GM21526 (cell line): Measurements from ENCODE around the gene PPP2R3B.
A peak's percentile ranks its signal among the peaks of the same experiment; 100 is the strongest.
"Not testable (repeated sequence)": the region's sequence is repeated elsewhere in the genome, so short reads cannot be mapped to it uniquely, and the experiment has no call there.

Experiments
- ATAC-seq: cut with Tn5 transposase; IDR thresholded peaks from one replicate; pipeline ENCODE4 v1.9.1; 2021; ENCODE audit warnings: moderate library complexity; ENCODE audit not compliant: unreplicated experiment, low FRiP score

Gene PPP2R3B, protein sequence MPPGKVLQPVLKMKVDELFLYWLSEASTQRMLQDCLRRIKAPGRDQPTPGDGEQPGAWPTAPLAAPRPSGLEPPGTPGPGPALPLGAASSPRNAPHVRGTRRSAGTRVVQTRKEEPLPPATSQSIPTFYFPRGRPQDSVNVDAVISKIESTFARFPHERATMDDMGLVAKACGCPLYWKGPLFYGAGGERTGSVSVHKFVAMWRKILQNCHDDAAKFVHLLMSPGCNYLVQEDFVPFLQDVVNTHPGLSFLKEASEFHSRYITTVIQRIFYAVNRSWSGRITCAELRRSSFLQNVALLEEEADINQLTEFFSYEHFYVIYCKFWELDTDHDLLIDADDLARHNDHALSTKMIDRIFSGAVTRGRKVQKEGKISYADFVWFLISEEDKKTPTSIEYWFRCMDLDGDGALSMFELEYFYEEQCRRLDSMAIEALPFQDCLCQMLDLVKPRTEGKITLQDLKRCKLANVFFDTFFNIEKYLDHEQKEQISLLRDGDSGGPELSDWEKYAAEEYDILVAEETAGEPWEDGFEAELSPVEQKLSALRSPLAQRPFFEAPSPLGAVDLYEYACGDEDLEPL

DNA sequence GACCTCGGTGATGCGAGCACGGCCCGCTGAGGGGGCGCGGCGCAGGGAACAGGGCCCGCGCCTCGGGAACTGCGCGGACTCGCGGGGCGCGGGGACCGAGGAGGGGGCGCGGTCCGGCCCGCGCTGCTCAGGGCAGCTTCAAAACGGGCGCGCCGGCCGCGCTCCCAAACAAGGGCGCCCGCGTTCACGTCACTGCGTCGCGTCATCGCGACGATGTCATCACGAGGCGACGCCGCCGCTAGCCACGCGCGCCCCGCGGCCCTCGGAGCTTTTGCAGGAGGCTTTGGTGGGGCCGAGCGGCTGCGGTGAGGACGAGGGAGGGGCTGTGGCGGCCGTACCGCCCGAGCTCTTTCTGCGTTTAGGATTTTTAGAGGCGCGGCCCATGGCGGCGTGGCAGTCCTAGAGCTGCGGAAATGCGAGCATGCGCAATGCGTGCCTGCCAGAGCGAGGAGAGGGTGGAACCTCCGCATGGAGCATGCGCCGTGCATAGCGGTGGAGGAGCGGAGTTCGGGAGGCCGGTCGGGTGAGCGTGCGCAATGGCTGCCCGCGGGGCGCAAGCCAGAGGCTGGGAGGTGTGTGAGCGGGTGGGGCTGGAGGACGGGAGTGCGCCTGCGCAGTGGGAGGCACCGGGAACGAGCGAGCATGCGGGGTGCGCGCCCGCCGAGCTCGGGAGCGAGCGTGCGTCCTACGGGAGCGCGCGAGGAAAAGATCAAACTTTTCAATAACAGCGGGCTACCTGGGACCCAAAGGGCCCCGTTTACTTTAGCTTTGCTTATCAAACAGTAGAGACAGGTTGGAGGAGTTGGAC is at the start of gene PPP2R3B:
Gene PPP2R3B (minus strand): TSS at position 140 of the 808 bp plus-strand sequence. CDS start 216 bp downstream, outside the sequence.
- ATAC-seq, result peak; percentile 93

DNA sequence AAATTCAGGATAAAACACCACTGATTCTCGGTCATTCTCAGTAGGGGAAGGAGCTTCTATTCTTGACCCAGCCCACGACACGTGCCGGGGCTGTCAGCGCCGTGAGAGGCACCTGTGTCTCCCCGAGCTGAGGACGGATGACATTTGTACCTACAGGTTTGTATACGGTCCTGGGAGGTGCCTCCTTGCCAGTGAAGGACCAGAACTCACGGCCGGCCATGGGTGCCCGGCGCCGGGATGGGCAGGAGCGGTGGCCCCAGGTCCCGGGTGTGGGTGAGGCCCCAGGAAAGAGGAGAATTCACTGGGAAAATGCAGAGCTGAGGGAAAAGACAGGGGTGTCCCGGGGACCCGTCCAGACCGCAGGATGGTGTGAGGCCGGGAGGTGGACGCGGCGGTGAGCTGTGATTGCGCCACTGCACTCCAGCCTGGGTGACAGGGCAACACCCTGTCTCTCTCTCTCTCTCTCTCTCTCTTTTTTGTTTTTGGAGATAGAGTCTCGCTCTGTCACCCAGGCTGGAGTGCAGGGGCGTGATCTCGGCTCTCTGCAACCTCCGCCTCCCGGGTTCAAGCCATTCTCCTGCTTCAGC is 48.9 kb upstream of the PPP2R3B start:
- ATAC-seq, result no peak

DNA sequence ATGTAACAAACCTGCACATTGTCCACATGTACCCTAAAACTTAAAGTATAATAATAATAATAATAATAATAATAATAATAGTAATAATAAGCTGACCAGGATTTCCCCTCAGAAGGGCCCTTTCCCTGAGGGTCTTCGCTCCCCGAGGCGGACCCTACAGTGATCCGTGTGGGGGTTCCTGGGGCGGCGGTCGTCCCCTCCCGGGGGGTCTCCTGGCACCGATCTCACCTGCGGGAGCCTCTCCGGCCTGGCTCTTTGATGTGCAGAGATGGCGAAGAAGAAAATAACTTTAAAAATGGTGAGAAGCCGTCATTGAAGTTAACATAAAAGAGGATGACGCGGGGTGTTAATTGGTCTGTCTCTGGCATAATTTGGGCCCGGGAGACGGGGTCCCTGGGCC is 48.2 kb upstream of the PPP2R3B start:
- no peak for ATAC-seq

DNA sequence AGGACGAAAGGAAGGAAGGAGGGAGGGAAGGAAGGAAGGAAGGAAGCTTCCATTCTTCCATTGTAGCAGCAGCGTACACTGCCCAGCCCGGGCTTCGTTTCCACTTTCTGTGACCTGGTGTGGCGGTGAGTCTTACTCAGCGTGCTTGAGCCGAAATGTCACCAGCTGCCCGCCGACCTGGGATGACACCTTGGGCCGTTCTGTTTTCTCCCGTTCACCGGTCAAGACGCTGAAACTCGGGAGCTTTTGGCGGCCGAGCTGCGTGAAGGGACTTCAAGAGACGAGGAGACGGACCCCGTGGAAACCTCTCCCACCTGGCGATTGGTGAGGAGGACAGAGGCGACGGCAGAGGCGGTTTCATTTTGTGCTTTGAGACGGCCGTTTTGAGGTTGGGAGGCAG is 47.1 kb upstream of the PPP2R3B start:
- no peak for ATAC-seq

DNA sequence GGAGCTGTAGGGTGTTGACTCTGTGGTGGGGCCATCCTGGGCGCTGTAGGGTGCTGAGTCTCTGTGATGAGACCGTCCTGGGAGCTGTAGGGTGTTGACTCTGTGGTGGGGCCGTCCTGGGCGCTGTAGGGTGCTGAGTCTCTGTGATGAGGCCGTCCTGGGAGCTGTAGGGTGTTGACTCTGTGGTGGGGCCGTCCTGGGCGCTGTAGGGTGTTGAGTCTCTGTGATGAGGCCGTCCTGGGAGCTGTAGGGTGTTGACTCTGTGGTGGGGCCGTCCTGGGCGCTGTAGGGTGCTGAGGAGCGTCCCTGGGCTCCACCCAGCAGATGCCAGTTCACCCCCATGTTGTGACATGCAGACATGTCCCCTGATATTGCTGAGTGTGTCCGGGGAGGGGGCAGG is 46.0 kb upstream of the PPP2R3B start:
- ATAC-seq, result not testable (repeated sequence)

DNA sequence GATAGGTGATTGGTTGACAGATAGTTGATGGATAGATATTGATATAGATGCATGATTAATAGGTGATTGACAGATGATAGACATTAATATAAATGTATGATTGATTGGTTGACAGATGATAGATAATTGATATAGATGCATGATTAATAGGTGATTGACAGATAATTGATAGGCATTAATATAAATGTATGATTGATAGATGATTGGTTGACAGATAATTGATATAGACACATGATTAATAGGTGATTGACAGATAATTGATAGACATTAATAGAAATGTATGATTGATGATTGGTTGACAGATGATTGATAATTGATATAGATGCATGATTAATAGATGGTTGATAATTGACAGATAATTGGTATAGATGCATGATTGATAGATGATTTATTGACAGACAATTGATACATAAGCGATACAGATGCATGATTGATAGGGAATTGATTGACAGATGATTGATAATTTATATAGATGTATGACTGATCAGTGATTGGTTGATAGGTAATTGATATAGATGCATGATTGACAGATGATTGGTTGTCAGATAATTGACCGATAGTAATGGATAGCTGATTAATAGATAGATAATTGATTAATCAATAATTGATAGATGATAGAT is 44.9 kb upstream of the PPP2R3B start:
- ATAC-seq, result no peak

DNA sequence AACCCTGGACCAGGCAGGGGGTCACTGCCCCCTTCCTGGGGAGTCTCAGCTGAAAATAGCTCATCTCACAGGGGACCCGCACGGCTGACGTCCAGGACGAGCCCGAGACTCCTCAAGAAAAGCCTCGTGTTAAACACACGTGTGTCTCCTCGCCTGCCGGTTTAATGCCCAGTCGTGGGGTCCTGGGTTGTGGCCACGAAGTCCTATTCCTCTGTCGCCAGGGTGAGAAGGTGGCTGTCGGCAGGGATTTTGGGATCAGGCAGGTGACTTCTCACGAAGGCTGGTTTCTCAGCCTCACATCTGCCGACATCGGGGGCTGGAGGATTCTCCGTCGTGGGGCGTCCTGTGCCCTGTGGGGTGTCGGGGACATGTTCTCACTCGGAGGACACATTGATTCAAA is 44.3 kb upstream of the PPP2R3B start:
- ATAC-seq, result no peak

DNA sequence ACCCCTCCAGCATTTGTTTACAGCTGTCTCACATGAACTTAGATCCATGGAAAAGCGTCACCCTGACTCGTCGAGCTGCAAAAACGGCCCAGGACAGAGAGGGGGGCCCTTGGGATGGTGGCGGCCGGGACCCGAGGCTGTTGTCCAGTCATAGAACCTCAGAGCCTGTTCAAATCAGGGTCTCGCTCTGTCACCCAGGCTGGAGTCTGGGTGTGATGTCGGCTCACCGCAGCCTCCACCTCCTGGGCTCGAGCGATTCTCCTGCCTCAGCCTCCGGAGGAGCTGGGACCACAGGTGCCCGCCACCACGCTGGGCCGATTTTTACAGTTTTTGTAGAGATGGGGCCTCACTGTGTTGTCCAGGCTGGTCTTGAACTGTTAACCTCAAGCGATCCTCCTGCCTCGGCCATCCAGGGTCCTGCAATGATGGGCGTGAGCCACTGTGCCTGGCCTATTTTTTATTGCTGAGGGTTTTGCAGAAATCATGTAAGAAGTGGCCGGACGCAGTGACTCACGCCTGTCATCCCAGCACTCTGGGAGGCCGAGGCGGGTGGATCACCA is 42.6 kb upstream of the PPP2R3B start:
- ATAC-seq, result no peak

DNA sequence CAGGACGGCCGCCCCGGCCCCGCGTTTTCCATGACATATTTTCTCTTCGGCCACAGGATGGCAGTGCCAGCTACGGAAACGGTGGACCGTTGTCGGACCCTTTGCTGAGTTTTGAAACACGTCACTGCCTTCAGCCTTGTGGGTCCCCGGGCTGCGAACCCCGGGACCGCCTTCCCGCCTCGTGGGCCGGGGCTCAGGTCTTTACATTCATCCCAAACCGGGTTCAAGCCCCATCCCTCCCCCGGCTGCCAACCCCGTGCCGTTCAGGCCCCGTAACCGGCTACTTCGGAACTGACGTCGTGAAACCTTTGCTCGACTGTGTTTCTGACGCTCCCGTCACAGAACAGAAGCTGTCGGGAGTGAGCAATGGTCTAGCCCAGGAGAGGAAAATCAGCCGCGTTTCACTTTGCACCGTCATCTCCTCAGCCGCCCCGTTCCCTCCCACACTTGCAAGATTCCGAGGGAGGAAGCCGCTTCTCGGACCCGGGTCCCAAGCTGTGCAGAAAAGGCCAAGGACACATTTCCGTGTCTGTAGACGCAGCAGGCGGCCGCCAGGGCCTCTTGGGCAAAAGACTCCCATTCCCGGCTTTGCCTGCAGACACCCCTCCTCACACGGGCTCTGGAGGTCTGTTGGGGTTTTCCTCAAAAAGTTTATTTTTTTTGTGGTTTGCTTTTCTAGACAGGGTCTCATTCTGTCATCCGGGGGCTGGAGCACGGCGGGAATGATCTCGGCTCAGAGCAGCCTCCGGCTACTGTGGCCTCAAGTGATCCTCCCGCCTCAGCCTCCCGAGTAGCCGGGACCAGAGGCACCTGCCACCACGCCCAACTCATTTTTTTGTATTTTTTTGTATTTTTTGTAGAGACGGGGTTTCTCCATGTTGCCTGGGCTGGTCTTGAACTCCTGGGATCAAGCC is 41.4 kb upstream of the PPP2R3B start:
- no peak for ATAC-seq

DNA sequence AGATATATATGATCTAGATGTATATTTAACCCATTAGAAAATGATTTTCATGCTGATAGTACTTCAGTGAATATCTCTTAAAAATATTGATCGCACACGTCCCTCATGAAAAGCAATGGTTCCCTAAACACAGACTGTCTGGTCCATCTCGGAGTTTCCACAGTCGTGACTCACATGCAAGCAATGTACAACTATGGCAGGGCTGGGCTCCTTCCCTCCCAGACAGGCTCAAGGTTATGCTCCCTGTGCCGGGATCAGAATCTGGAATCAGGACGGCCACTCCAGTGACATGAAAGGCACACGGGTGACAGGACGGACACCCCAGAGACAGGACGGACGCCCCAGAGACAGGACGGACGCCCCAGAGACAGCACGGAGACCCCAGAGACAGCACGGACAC is 40.2 kb upstream of the PPP2R3B start:
- ATAC-seq, result no peak

DNA sequence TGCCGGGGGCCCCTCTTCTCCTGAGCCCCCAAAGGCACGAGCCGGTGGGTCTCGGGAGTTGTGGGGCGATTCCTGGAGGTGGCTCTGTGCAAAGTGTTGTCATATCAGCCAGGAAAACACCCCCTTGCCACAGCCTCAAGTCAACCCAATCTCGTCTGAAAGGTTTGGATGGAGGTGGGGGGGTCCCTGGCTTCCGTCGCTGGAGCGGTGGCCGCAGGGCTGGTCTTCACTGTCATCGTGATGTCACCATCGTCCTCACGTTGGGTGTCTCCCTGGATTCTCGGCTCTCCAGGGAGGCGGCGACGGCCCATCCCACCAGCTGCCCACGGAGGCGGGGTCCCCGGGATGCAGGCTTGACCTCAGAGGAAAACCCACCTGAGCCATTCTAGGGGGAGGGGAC is 38.3 kb upstream of the PPP2R3B start:
- no peak for ATAC-seq

DNA sequence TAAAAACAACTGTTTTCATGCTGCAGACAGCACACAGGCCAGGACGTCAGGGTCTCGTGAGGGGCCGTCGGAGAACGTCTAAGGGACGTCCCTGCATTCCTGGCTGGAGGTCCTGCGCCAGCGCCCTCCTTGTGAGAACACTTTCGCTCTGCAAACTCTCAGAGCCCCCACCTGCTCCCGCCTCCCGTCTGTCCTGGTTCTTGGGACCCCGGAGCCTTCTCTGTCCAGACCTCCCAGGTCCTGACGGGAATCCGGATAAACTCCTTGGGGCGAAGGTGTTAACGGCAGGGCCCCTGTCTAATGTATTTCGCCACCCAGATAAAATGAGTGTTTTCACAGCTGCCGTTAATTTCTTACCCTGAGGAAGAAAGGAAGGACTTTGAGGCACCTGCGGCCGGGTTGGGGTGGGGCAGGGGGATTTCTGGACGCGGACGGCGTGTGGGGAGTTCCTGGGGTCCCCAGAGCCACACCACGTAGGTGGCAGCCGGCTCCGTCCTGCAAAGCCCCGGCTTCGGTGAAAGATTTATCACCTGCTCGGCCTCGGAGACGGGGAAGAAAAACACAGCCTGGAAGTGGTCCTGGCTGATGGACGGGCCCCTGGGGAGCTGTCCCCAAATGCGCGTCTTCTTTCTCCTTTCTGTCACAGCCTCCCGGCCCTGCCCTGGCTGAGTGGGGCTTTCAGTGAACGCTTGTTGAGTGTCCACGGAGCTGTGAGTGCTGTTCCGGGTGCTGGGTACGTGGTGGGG is 35.1 kb upstream of the PPP2R3B start:
- ATAC-seq, result no peak

DNA sequence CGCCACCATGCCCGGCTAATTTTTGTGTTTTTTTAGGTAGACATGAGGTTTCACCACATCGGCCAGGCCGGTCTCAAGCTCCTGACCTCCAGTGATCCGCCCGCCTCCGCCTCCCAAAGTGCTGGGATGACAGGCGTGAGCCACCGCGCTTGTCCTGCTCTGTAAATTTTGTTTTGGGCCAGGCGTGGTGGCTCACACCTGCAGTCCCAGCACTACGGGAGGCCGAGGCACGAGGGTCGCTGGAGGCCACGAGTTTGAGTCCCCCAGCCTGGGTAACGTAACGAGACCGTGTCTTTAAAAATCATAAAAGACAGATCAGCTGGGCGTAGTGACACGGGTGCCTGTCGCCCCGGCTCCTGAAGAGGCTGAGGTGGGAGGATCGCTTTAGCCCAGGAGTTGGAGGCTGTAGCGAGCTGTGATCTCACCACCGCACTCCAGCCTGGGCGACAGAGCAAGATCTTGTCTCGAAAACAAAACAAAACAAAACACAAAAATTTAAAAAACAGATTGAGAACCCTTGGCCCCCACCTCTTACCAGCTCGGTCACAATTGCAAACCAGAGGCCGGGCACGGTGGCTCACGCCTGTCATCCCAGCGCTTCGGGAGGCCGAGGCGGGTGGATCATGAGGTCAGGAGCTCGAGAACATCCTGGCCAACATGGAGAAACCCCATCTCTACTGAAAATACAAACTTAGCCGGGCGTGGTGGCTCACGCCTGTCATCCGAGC is 34.0 kb upstream of the PPP2R3B start:
- no peak for ATAC-seq

DNA sequence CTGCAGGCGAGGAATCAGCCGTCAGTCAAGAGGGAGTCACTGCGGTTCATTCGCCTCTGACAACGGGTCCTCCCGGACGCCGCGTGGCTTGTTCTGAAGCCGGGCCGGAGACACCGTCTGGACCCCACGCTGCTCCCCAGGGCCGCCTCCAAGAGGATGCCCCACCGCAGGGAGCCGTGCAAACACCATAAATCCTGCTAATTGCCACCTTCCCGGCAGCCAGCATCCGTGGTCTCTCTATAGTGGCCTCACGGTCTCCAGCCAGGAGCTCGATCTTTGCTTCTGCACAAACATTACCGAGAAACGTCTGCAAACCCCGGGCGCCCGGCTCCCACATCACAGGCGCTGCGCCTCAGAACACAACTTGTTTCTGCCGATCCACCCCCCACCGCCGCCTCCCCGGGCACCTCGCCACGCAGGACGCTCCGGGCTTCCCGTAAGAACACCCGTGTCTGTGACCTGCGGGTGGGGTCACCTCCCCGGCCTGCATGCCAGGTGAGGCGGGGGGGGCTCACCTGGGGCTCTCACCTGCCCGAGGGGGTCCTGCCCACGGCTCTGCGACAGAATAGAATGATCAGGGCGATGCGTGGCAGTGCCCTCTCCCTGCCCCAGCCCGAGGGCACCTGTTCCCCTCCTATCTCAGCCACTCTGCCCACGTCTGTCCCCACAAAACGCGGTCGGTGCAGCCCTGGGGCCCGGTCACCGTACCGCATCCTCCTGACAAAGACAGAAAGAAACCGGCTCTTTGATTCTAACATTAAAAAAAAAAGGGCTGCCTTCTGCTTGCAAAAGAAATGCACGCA is 32.4 kb upstream of the PPP2R3B start:
- ATAC-seq, result no peak

DNA sequence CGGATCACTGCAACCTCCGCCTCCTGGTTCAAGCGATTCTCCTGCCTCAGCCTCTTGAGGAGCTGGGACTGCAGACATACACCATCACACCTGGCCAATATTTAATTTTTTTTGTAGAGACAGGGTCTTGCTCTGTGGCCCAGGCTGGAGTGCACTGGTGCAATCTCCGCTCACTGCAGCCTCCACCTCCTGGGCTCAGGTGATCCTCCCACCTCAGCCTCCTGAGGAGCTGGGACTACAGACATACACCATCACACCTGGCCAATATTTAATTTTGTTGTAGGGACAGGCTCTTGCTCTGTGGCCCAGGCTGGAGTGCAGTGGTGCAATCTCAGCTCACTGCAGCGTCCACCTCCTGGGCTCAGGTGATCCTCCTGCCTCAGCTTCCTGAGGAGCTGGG is 28.8 kb upstream of the PPP2R3B start:
- ATAC-seq, result not testable (repeated sequence)

DNA sequence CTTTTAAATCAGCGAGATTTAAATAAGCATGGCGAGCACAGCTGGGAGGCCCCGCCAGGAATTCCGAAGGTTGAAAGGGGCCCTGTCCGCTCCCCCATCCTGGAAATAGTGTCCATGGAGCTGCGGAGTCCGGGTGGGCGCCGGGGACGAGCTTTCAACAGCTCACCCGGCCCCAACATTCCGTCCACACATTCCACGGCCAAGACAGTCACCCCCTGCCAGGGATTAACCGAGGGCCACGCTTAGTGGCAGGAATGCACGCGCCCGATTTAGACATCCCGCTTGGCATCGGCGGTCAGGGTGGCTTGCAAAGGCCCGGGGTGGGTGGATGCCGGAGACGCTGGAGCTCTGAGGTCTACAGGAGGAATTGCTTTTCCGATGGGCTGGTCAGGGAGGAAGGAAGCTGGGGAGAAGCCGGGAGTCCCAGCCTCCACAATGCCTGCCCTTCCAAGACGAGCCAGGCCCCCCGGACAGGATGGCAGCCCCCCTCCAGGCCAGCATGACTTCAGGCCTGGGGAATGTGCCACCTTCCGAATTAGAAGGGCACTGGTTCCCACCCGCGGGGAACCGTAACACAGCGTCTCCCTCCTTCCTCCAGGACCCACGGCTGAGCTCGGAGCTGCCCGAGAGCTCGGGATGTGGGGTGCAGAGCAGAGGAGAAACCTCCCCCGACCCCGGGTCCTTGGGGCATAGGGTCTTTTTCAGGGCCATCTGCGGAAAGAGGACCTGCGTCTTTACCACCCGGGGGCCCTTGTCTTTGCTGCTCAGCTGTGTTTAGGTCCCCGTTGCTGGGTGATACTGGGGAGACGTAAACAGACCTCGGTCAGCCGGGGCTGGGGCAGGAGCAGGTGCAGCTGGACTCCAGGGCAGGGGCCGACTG is 26.9 kb upstream of the PPP2R3B start:
- ATAC-seq, result no peak
